ENCODE measurements around the gene LMAN2. TPM values are rescaled to one million over a fixed set of nuclear protein-coding genes. Genes with fewer than 3 reads are reported as not detected.
A peak's percentile ranks its signal among the peaks of the same experiment; 100 is the strongest.

Gene LMAN2
- total and polyA plus RNA-seq, 8 donors: 73.5 to 621 (median 117) TPM

- peak; percentile 89 to 92 for DNase-seq
- Histone ChIP-seq H3K4me1 (peaks cover 45 to 71% (median 60%) of the 10 kb centered on the region in 4 donors), H3K36me3 (peaks cover 0 to 9% (median 2%) of the 10 kb centered on the region in 4 donors), H3K9me3 (no peaks in the 10 kb centered on the region), H3K27me3 (no peaks in the 10 kb centered on the region), H3K4me3 (peak overlapping the region; percentile 32 to 55 (median 44)), H3K27ac (peak overlapping the region; percentile 50 to 74 (median 68))
- WGBS, 5 donors: 14 to 48% (median 17%) methylated on average over 11 to 42 of the region's 42 CpGs
- TF ChIP-seq POLR2AphosphoS5 (IDR thresholded peaks at IDR 0.05) (peak in 1 of 3 donors; percentile 64), CTCF (IDR thresholded peaks at IDR 0.05) (peak in 4 of 7 experiments; percentile 35 to 58 (median 44)), POLR2A (IDR thresholded peaks at IDR 0.05) (no peak)
- intact Hi-C loops (cut with DNase I; ENCODE audit: low total_unique reads): loop anchor here (10.0 kb wide), 1 partner anchor 46 kb away; no protein-coding TSS in a partner anchor
These were observed 19.1 kb upstream of the LMAN2 start for GRCh38 chr5:177370488-177371119.

GRCh38 chr5:177369645-177370440, 18.4 kb upstream of the LMAN2 start:
- intact Hi-C loops (cut with DNase I; ENCODE audit: low total_unique reads): loop anchor here (10.0 kb wide), 1 partner anchor 45 kb away; no protein-coding TSS in a partner anchor
- Histone ChIP-seq H3K9me3 (no peaks in the 10 kb centered on the region), H3K27me3 (no peaks in the 10 kb centered on the region), H3K36me3 (peaks cover 0 to 9% (median 2%) of the 10 kb centered on the region in 4 donors), H3K4me3 (no peak overlapping the region), H3K4me1 (peaks cover 50 to 78% (median 64%) of the 10 kb centered on the region in 4 donors), H3K27ac (peak overlapping the region; percentile 6 to 74 (median 51))
- DNase-seq: no peak
- WGBS, 5 donors: 55 to 73% (median 68%) methylated on average over 11 of the region's 11 CpGs
- TF ChIP-seq CTCF (IDR thresholded peaks at IDR 0.05): no peak

- Histone ChIP-seq H3K36me3 (peaks cover 0 to 9% (median 2%) of the 10 kb centered on the region in 4 donors), H3K4me1 (peaks cover 51 to 86% (median 65%) of the 10 kb centered on the region in 4 donors), H3K4me3 (no peak overlapping the region), H3K9me3 (no peaks in the 10 kb centered on the region), H3K27me3 (no peaks in the 10 kb centered on the region), H3K27ac (peak overlapping the region in 3 of 5 donors; percentile 5 to 43 (median 34))
- no peak for TF ChIP-seq POLR2A (IDR thresholded peaks at IDR 0.05)
- TF ChIP-seq POLR2AphosphoS5 (IDR thresholded peaks at IDR 0.05): no peak
- TF ChIP-seq EP300 (IDR thresholded peaks at IDR 0.05): no peak
- peak in 4 of 7 experiments; percentile 36 to 57 (median 42) for TF ChIP-seq CTCF (IDR thresholded peaks at IDR 0.05)
- DNase-seq: no peak
- 65 to 74% (median 67%) methylated on average over 5 of the region's 5 CpGs for WGBS, 5 donors
- intact Hi-C loops (cut with DNase I; ENCODE audit: low total_unique reads): no loop called here
These were observed 17.6 kb upstream of the LMAN2 start for GRCh38 chr5:177368869-177369644.
